PC-9 (cell line): Measurements from ENCODE around the gene SH3RF3.

ENCODE experiments used
- EZH2 ChIP-seq: fragments of 200-600 bp; sonication (generic); IDR thresholded peaks from 2 replicates; pipeline ENCODE4 v1.8.0; 2017; ENCODE audit warnings: antibody characterized with exemption, low read depth
- TF ChIP-seq, protein P1 (sequence below): fragments of 200-600 bp; sonication (generic); conservative IDR thresholded peaks from 2 replicates; pipeline ENCODE4 v1.6.1; 2017; ENCODE audit warnings: mixed run types, antibody characterized with exemption, mild to moderate bottlenecking, moderate library complexity

- TF ChIP-seq, protein P1, sequence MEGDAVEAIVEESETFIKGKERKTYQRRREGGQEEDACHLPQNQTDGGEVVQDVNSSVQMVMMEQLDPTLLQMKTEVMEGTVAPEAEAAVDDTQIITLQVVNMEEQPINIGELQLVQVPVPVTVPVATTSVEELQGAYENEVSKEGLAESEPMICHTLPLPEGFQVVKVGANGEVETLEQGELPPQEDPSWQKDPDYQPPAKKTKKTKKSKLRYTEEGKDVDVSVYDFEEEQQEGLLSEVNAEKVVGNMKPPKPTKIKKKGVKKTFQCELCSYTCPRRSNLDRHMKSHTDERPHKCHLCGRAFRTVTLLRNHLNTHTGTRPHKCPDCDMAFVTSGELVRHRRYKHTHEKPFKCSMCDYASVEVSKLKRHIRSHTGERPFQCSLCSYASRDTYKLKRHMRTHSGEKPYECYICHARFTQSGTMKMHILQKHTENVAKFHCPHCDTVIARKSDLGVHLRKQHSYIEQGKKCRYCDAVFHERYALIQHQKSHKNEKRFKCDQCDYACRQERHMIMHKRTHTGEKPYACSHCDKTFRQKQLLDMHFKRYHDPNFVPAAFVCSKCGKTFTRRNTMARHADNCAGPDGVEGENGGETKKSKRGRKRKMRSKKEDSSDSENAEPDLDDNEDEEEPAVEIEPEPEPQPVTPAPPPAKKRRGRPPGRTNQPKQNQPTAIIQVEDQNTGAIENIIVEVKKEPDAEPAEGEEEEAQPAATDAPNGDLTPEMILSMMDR = no peak
- no peak for TF ChIP-seq EZH2
Measured at GRCh38 chr2:109256111-109256510, 127.1 kb downstream of the SH3RF3 start.
